A673 (cell line): Measurements from ENCODE around the gene TEAD1.

Experiments
- CTCF ChIP-seq: fragments of 300-800, 200-600 bp; sonication (generic); conservative IDR thresholded peaks from 2 replicates; pipeline ENCODE4 v1.5.1; 2017; ENCODE audit warnings: low read depth, mild to moderate bottlenecking, antibody characterized with exemption, low read length, moderate library complexity, mixed read lengths
- EZH2 ChIP-seq: fragments of 200-600 bp; sonication (generic); IDR thresholded peaks from 2 replicates; pipeline ENCODE4 v1.6.1; 2017; ENCODE audit warnings: borderline replicate concordance, low read depth, mild to moderate bottlenecking, mixed read lengths, antibody characterized with exemption, low read length; ENCODE audit not compliant: poor library complexity, severe bottlenecking

GRCh38 chr11:12824281-12825041, 150.2 kb downstream of the TEAD1 start:
- no peak for TF ChIP-seq CTCF
- TF ChIP-seq EZH2, result no peak
